ENCODE data around the gene TRPV6.

The TRPV6 gene

DNA sequence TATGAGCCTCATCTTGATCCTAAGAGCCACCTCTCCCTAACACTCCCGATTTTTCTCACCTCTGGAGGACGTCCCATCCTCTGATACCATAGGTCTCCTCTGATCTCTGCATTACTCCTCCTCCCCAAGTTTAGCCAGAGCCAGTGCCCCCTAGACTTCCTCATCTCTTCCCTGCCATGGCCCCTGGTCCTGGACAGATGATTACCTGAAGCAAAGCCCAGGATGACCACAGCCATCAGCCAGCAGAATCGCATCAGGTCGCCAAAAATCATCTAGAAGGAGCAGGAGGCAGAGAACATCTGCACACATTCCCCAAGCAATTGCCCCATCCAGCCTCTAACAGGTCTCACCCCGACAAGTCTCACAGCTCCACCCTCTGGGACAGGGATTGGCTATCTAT lies 11.7 kb downstream of the TRPV6 start:
- DNase-seq: peak in 1 of 42 donors; percentile 22
- intact Hi-C loops (cut with DNase I): no loop called here

DNA sequence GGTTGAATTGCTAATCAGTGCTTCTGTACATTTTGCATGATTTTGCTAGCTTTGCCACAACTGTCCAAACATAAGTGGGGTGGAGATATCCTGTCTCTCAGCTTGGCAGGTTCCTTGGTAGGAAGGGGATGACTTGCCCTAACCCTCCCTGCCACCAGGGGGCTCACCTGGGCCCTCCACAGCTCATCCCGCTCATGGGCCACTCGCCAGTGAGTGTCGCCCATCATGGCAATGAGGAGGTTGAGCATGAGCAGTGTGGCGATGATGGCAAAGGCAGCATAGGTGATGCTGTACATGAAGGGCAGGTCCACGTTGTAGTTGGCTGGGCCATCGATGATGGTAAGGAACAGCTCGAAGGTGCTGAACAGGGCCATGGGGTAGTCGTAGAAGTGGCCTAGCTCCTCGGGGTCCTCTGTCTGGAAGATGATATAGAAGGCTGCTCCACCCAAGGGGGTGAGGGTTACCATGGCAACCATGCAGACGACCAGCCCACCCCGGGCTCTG lies 12.2 kb downstream of the TRPV6 start:
- DNase-seq: peak in 10 of 42 donors; percentile 11 to 64 (median 52)
- intact Hi-C loops (cut with DNase I): no loop called here

DNA sequence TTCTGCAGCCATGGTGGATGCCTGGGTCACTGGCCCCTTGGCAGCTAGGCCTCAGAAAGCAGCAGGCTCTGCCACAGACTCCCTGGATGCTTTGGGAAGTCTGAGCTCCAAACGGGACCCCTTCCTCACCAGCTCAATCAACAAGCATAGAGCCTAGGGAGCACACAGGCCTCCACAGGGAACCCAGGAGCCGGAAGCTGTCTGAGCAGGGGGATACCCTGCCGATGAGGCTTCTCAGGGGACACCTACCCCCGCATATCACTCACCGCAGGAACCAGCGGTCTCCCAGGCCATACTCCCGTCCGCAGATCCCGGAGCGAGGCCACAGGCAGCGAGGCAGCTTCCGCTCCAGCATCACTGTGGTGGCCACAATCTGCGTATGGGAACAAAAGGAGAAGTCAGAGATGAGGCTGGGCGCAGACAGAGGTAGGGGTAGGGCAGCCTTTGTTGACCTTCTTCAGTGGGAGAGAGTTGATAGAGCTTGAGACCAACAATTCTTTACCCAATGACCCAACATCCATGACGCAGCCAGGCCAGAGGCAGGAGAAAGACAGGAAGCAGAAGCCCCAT lies 13.4 kb downstream of the TRPV6 start:
- intact Hi-C loops (cut with DNase I): no loop called here
- DNase-seq: peak in 2 of 42 donors; percentile 9 to 36

DNA sequence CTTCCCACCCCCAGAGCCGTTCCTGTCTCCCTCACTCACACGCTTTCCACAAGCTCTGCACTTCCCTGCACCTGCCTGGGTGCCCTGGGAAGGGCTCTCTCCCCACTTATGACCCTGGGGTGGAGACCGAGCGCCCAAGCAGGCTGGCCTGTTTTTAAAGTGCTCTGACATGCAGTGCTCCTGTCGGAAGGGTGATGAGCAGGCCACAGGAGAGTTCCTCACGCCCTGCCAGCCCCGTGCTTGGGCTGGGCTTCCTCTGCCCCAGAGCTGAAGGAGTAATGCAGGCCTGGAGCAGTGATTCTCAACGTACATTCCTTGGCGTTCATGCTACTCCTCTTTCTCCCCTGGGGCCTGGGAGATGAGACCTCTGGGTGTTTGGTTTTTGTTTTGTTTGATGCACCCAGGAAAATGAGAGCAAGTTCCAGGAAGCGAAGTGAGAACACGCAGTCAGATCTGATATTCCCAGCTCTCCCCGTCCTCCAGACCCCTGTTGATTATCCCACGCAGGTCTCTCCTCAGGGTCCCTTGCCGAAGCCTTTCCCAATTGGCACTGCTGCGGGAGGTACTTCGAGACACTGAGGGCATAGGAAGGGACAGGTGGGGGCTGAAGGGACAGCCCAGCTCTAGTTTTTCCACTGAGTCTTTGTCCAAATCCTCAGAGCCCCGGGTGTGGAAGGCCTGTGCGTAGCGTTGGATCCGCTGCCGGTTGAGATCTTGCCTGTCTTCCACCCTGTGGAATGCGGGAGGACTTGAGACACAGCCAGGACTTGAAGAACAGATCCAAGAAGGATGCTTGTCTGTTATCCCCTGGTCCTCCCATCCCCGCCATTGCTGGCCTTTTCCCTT lies 14.1 kb downstream of the TRPV6 start:
- intact Hi-C loops (cut with DNase I): no loop called here
- peak in 2 of 42 donors; percentile 9 to 37 for DNase-seq

DNA sequence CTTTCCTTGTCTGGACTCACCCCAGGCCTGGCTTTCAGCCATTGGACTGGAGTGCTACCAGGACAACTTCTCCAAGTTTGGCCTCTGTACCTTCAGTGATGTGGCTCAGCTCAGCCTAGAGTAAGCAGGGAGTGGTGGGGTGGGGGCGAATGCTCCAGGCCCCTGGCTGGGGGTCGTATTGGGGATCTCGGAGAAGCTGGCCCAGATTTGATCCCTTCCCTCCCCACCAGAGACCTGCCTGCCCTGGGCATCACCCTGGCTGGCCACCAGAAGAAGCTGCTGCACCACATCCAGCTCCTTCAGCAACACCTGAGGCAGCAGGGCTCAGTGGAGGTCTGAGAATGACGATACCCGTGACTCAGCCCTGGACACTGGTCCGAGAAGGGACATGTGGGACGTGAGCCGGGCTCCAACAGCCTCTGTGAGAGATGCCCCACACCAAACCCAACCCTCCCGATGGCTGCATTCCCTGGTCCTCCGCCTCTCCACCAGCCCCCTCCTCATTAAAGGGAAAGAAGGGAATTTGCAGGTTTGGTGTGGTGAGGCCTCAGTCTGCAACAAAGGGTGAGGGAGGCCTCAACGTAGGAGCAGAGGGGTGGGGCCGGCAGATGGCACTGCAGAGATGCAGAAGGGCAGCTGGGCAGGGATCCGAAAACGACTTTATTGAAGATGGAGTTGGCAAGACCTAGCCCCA lies 14.8 kb downstream of the TRPV6 start:
- intact Hi-C loops (cut with DNase I): no loop called here
- peak in 2 of 42 donors; percentile 7 to 32 for DNase-seq

DNA sequence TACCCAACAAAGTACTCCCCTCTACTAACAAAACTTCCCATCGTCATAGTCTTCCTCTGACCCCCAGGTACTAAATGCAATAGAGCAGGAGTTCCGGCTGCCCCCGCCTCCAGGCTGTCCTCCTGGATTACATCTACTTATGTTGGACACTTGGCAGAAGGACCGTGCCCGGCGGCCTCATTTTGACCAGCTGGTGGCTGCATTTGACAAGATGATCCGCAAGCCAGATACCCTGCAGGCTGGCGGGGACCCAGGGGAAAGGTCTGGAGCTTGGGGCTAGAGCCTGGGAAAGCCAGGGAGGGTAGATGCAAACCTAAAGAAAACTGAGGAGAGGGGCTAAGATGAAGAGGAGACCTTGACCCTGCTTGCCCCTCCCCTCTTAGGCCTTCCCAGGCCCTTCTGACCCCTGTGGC lies 15.4 kb downstream of the TRPV6 start:
- intact Hi-C loops (cut with DNase I): no loop called here
- DNase-seq: peak in 3 of 42 donors; percentile 9 to 32 (median 24)

DNA sequence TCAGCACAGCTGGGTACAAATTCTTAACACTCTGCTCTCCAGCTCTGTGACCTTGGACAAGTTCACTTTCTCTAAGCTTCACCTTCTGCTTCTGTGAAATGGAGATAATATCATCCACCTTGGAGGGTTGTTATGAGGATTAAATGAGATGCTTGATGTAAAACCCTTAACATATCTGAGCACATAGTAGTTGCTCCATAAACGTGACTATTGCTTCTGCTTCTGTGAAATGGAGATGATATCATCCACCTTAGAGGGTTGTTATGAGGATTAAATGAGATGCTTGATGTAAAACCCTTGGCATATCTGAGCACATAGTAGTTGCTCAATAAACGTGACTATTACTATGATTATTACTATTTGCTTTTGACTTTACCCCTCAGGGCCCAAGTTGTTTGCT lies 16.1 kb downstream of the TRPV6 start:
- DNase-seq: no peak
- intact Hi-C loops (cut with DNase I): no loop called here

DNA sequence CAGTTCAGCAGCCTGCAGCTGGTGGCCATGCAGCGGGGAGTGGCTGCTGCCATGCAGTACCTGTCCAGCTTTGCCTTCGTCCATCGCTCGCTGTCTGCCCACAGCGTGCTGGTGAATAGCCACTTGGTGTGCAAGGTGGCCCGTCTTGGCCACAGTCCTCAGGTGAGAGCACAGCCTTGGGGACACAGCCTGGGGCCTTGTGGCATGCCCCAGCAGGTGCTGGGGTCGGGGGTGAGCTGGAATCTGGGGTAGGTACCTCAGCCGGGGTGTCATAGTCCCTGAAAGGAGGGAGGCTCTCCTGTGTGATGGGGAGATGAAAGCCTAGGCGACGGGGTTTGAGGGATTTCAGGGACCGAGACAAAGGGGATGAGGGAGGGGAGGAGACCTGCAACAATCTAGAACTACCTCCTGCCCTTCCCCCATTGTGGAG lies 16.5 kb downstream of the TRPV6 start:
- intact Hi-C loops (cut with DNase I): no loop called here
- no peak for DNase-seq

DNA sequence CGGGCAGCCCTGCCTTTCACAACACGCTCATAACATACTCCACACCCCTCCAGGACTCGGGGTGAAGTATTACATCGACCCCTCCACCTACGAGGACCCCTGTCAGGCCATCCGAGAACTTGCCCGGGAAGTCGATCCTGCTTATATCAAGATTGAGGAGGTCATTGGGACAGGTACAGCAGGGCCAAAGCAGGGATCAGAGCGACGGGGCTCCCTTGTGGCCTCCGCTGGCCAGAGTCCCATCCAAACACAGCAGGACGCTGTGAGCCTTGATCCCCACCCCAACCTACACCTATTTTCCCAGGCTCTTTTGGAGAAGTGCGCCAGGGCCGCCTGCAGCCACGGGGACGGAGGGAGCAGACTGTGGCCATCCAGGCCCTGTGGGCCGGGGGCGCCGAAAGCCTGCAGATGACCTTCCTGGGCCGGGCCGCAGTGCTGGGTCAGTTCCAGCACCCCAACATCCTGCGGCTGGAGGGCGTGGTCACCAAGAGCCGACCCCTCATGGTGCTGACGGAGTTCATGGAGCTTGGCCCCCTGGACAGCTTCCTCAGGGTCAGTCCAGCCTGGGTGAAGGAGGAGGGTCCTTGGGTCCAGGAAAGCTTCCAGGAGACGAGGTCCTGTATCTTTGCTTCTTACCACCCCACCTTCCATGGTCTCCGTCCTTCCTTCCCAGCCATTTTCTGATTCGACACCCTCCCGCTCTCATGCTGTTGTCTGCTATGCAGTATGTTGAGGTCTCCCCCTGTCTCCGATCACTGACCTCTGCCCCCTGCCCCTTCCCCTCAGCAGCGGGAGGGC lies 17.2 kb downstream of the TRPV6 start:
- no peak for DNase-seq
- intact Hi-C loops (cut with DNase I): no loop called here

DNA sequence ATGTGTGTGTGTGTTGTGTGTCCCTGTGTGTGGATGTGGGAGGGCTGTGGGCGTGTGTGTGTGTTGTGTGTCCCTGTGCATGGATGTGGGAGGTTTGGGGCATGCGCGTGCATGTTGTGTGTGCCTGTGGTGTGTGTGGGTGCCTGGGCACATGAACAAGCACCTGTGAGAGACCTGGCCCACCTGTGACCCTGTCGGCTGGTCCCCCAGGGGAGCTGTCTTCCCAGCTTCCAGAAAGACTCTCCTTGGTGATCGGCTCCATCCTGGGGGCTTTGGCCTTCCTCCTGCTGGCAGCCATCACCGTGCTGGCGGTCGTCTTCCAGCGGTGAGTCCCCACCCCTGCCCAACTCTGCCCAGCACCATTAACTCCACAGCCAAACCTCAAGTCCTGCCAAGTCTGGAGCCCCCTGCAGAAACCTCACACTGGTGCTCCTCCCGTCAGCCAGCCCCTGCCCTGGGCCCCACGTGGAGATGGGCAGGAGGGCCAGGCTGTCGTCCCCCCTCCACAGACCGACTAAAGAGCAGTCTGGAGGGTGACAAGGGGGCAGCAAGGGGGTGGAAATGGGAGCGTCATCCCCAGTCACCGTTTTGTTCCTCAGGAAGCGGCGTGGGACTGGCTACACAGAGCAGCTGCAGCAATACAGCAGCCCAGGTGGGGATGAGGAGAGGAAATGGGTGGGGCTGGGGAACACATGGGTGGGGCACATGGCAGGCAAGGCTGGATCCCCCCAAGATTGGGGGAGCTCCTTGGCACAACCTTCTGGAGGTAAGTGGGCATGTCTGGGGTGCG lies 18.0 kb downstream of the TRPV6 start:
- intact Hi-C loops (cut with DNase I): no loop called here
- peak in 6 of 42 donors; percentile 40 to 60 (median 47) for DNase-seq

DNA sequence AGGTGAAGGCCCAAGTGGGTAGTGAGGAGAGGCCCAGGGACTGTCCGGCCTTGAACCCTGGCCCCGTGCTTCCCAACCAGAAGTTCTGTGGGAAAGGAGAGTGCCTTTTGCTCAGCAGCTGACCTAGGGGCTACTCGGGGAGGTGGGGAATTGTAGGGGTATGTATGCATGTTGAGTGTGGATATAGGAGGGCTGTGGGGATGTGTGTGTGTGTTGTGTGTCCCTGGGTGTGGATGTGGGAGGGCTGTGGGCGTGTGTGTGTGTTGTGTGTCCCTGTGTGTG lies 18.5 kb downstream of the TRPV6 start:
- no peak for DNase-seq
- intact Hi-C loops (cut with DNase I): no loop called here

DNA sequence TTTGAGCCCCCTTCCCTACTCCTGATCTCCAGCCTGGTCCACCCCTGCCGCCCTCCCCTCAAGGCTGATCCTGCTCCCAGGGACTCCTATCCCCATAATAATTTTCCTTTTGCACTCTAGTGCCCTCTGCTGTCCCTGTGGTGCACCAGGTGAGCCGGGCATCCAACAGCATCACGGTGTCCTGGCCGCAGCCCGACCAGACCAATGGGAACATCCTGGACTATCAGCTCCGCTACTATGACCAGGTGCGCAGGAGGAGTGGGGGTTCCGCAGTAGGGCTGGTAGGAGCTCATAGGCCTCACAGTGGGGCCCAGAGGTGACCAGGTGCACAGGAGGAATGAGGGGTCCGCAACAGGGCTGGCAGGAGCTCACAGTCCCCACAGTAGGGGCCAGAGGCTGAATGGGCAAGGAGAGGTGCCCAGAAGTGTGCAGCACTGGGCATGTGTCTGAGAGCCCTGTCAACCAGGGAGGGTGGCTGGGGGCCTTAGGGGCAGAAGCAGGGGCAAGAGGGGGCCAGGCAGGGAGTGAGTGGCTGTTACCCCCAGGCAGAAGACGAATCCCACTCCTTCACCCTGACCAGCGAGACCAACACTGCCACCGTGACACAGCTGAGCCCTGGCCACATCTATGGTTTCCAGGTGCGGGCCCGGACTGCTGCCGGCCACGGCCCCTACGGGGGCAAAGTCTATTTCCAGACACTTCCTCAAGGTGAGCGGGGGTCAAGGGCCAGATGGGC lies 19.0 kb downstream of the TRPV6 start:
- DNase-seq: peak in 29 of 42 donors; percentile 25 to 83 (median 62)
- intact Hi-C loops (cut with DNase I): no loop called here

DNA sequence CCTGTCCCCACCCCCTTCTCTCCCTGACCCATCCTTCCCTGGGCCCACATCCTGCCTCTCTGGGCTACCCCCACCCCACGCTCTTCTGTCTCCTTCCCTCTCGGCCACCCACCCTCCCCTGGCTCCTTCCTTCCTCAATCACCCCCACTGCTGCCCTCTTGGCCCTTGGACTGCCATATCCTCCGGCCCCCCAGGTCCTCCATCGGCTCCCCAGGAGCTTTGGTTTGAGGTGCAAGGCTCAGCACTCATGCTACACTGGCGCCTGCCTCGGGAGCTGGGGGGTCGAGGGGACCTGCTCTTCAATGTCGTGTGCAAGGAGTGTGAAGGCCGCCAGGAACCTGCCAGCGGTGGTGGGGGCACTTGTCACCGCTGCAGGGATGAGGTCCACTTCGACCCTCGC lies 19.8 kb downstream of the TRPV6 start:
- DNase-seq: no peak
- intact Hi-C loops (cut with DNase I): no loop called here

DNA sequence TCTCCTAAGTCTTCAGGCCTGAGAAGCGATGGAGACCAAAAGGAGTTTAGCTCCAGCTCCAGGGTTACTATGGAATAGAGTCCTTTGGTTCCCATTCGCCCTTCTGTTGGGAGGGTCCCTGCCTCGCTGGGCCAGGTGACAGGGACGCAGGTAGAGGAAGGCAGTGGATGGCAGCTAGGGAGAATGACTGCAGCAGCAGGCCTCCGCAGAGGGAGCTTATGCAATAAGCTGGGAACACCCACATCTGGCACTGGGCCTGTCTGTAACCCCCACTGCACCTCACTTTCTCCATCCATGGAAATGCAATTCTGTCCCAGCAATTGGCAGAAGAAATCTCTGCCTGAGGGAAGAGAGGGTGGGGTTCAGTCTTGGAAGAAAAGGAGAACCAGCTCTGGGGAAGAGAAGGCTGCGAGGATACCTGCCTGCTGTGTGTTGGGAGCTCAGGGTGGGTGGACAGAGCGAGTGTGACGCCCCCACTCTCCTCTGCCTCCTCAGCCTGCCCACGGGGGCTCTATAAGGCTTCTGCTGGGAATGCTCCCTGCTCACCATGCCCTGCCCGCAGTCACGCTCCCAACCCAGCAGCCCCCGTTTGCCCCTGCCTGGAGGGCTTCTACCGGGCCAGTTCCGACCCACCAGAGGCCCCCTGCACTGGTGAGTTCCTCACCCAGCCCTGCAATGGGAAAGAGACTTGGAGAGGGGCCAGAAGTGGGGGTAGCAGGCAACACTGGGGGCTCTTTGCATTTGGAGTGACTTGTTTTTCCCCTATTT lies 20.4 kb downstream of the TRPV6 start:
- DNase-seq: peak in 37 of 42 donors; percentile 37 to 91 (median 69)
- intact Hi-C loops (cut with DNase I): no loop called here

DNA sequence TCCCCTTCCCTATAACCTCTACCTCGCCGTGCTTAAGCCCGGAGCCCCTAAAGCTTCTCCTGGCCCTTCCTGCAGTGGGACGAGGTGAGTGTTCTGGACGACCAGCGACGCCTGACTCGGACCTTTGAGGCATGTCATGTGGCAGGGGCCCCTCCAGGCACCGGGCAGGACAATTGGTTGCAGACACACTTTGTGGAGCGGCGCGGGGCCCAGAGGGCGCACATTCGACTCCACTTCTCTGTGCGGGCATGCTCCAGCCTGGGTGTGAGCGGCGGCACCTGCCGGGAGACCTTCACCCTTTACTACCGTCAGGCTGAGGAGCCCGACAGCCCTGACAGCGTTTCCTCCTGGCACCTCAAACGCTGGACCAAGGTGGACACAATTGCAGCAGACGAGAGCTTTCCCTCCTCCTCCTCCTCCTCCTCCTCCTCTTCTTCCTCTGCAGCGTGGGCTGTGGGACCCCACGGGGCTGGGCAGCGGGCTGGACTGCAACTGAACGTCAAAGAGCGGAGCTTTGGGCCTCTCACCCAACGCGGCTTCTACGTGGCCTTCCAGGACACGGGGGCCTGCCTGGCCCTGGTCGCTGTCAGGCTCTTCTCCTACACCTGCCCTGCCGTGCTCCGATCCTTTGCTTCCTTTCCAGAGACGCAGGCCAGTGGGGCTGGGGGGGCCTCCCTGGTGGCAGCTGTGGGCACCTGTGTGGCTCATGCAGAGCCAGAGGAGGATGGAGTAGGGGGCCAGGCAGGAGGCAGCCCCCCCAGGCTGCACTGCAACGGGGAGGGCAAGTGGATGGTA lies 21.5 kb downstream of the TRPV6 start:
- intact Hi-C loops (cut with DNase I): no loop called here
- DNase-seq: no peak

DNA sequence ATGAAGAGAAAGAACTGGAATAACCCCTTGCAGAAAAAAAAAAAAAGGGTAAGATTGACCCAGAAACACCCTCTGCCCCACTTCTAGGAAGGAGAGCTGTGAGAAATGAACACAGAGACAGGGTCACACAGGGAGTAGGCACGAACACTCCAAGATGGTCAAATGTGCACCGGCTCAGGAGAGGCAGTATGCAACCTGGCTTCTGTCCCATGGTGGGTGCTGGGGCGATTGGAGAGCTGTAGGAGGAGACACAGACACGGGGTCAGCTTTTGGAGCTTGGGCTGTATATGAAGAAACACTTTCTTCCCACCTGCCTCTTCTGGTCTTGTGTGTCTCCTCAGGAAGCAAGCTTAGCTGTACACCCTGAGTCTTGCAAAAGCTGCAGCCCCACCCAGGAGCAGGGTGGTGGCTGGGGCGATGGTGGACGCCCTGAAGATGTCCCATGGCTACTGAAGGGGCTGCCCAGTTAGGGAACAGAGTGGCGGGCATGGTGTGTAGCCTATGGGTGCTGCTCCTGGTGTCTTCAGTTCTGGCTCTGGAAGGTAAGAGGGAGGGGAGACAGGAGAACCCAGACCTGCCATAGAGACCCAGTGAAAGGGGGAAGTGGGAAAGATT lies 22.7 kb downstream of the TRPV6 start:
- intact Hi-C loops (cut with DNase I): no loop called here

More for the DNA sequence above, 22.7 kb downstream of the TRPV6 start:
- DNase-seq: no peak
